ENCODE data around the gene TSKS.
"Not testable (repeated sequence)": the region's sequence is repeated elsewhere in the genome, so short reads cannot be mapped to it uniquely, and the experiment has no call there.

Gene TSKS

GRCh38 chr19:49741210-49741844 is 21.8 kb downstream of the TSKS start:
- H3K4me3 ChIP-seq (ENCODE audit: low read depth, low read length), result no peak overlapping the region
- no peak for TF ChIP-seq CTCF (IDR thresholded peaks at IDR 0.05; ENCODE audit: borderline replicate concordance, insufficient read depth, low read depth, low read length)

GRCh38 chr19:49739933-49740332 is 23.2 kb downstream of the TSKS start:
- H3K4me3 ChIP-seq (ENCODE audit: low read depth, low read length), result no peak overlapping the region
- TF ChIP-seq CTCF (IDR thresholded peaks at IDR 0.05; ENCODE audit: borderline replicate concordance, insufficient read depth, low read depth, low read length), result no peak

- H3K4me3 ChIP-seq (ENCODE audit: low read depth, low read length), result no peak overlapping the region
- TF ChIP-seq CTCF (IDR thresholded peaks at IDR 0.05; ENCODE audit: borderline replicate concordance, insufficient read depth, low read depth, low read length), result no peak
Observed at GRCh38 chr19:49739098-49739497, 24.0 kb downstream of the TSKS start.

- no peak for TF ChIP-seq CTCF (IDR thresholded peaks at IDR 0.05; ENCODE audit: borderline replicate concordance, insufficient read depth, low read depth, low read length)
- H3K4me3 ChIP-seq (ENCODE audit: low read depth, low read length), result no peak overlapping the region
Observed at GRCh38 chr19:49738268-49738667, 24.8 kb downstream of the TSKS start.

GRCh38 chr19:49730166-49730565 is 32.9 kb downstream of the TSKS start:
- no peak overlapping the region for H3K4me3 ChIP-seq (ENCODE audit: low read depth, low read length)
- TF ChIP-seq CTCF (IDR thresholded peaks at IDR 0.05; ENCODE audit: borderline replicate concordance, insufficient read depth, low read depth, low read length), result no peak

- no peak for TF ChIP-seq CTCF (IDR thresholded peaks at IDR 0.05; ENCODE audit: borderline replicate concordance, insufficient read depth, low read depth, low read length)
- no peak overlapping the region for H3K4me3 ChIP-seq (ENCODE audit: low read depth, low read length)
Observed at GRCh38 chr19:49727217-49728030, 35.7 kb downstream of the TSKS start.

GRCh38 chr19:49719420-49719819 is 43.7 kb downstream of the TSKS start:
- not testable (repeated sequence) for H3K4me3 ChIP-seq (ENCODE audit: low read depth, low read length)

Measured in GM12875 (cell line).